Lower leg skin (tissue), 4 donors: ENCODE data around the gene WDR43. TPM values are rescaled to one million over a fixed set of nuclear protein-coding genes. Genes with fewer than 3 reads are reported as not detected.

ENCODE experiments used
- DNase-seq, 2 donors: peaks; one replicate each; pipeline ENCODE4 v3.0.0-alpha.2; 2019; ENCODE audit warnings: low spot score in 2 of 2
- H3K4me3 ChIP-seq: fragments of 200-600 bp; sonication (generic); 2 replicates; pipeline ENCODE4 v1.5.1; 2017; ENCODE audit warnings: mild to moderate bottlenecking, low read depth; ENCODE audit not compliant: poor library complexity, severe bottlenecking
- CTCF ChIP-seq, 3 donors: fragments of 450-650 bp; IDR thresholded peaks; one replicate each; pipeline ENCODE4 v1.5.1; 2016; ENCODE audit warnings: antibody characterized with exemption in 3 of 3, mild to moderate bottlenecking in 3 of 3, moderate library complexity in 2 of 3
- POLR2A ChIP-seq, 2 donors: fragments of 450-650 bp; IDR thresholded peaks; one replicate each; pipeline ENCODE4 v1.6.1; 2016 to 2017; ENCODE audit warnings: antibody characterized with exemption in 2 of 2, mild to moderate bottlenecking in 1 of 2, moderate library complexity in 1 of 2
- WGBS, 2 donors: methylation state at CpG; one replicate each; pipeline ENCODE4 v1.1.5; 2018; 5-methylcytosine and 5-hydroxymethylcytosine counted together
- intact Hi-C: fragments of 100-400 bp; cut with DNase I; formaldehyde crosslinking; loops from one replicate; pipeline ENCODE4 v1.15.0; 2023; ENCODE audit warnings: low total_unique reads
- total RNA-seq, 4 donors: library from RNA; depleted of rRNA; stranded (reverse); fragments of >200 nt; gene quantifications; one replicate each; pipeline ENCODE4 v1.1.0, GENCODE V29; 2016

The WDR43 gene
- total RNA-seq, 4 donors from 2014 or later = 40.8 to 65.5 (median 43.2) TPM

- DNase-seq = no peak
- TF ChIP-seq POLR2A (IDR thresholded peaks at IDR 0.05) (no peak), CTCF (IDR thresholded peaks at IDR 0.05) (no peak)
- intact Hi-C loops = no loop called here
- H3K4me3 ChIP-seq = no peak overlapping the region
- WGBS, 2 donors = 94 to 95% methylated on average over 2 of the region's 2 CpGs
These were observed 40.3 kb downstream of the WDR43 start for GRCh38 chr2:28934769-28935168.

GRCh38 chr2:28941008-28941407, 46.5 kb downstream of the WDR43 start:
- DNase-seq = no peak
- intact Hi-C loops = no loop called here
- 83 to 96% methylated on average over 3 of the region's 3 CpGs for WGBS, 2 donors

GRCh38 chr2:28944535-28945248, 50.2 kb downstream of the WDR43 start:
- DNase-seq = no peak
- WGBS, 2 donors = 80 to 81% methylated on average over 14 of the region's 14 CpGs
- H3K4me3 ChIP-seq = no peak overlapping the region
- TF ChIP-seq CTCF (IDR thresholded peaks at IDR 0.05) (no peak), POLR2A (IDR thresholded peaks at IDR 0.05) (no peak)
- intact Hi-C loops = no loop called here

More at GRCh38 chr2:28941008-28941407, 46.5 kb downstream of the WDR43 start:
- TF ChIP-seq CTCF (IDR thresholded peaks at IDR 0.05) (no peak), POLR2A (IDR thresholded peaks at IDR 0.05) (no peak)
- H3K4me3 ChIP-seq = no peak overlapping the region

- no peak for TF ChIP-seq POLR2A (IDR thresholded peaks at IDR 0.05)
- no peak for TF ChIP-seq CTCF (IDR thresholded peaks at IDR 0.05)
- 82 to 84% methylated on average over 2 of the region's 2 CpGs for WGBS, 2 donors
- intact Hi-C loops = no loop called here
- no peak for DNase-seq
- no peak overlapping the region for H3K4me3 ChIP-seq
These were observed 53.7 kb downstream of the WDR43 start for GRCh38 chr2:28948160-28948559.

- WGBS, 2 donors = 82 to 89% methylated on average over 1 of the region's 1 CpG
- intact Hi-C loops = no loop called here
- no peak overlapping the region for H3K4me3 ChIP-seq
- TF ChIP-seq CTCF (IDR thresholded peaks at IDR 0.05) (no peak), POLR2A (IDR thresholded peaks at IDR 0.05) (no peak)
- no peak for DNase-seq
These were observed 54.7 kb downstream of the WDR43 start for GRCh38 chr2:28949190-28949589.
